Trophoblast cell (in vitro differentiated cells and primary cell): ENCODE data around the gene LOXL1.

Experiments used
- DNase-seq, 2 donors: peaks; one replicate each; pipeline ENCODE4 v3.0.0-alpha.2; 2016
- H2AFZ ChIP-seq: 2 replicates; pipeline ENCODE4 v1.6.1; 2013; ENCODE audit warnings: low read length, moderate library complexity, mild to moderate bottlenecking; ENCODE audit not compliant: insufficient read depth, poor library complexity
- H2AK5ac ChIP-seq: 2 replicates; pipeline ENCODE4 v1.6.1; 2013; ENCODE audit warnings: mild to moderate bottlenecking, low read length
- H2BK120ac ChIP-seq: 2 replicates; pipeline ENCODE4 v1.6.1; 2013; ENCODE audit warnings: low read length, mild to moderate bottlenecking, moderate library complexity; ENCODE audit not compliant: insufficient read depth, poor library complexity
- H2BK12ac ChIP-seq: 2 replicates; pipeline ENCODE4 v1.6.1; 2013; ENCODE audit warnings: mild to moderate bottlenecking, low read length, moderate library complexity
- H2BK5ac ChIP-seq: 2 replicates; pipeline ENCODE4 v1.6.1; 2013; ENCODE audit warnings: low read length, low read depth, moderate library complexity, mild to moderate bottlenecking; ENCODE audit not compliant: poor library complexity
- H3K14ac ChIP-seq: 2 replicates; pipeline ENCODE4 v1.6.1; 2013; ENCODE audit warnings: mild to moderate bottlenecking, low read length
- H3K18ac ChIP-seq: 2 replicates; pipeline ENCODE4 v1.6.1; 2013; ENCODE audit warnings: mild to moderate bottlenecking, low read length
- H3K23ac ChIP-seq: 2 replicates; pipeline ENCODE4 v1.6.1; 2013; ENCODE audit warnings: low read length
- H3K27ac ChIP-seq: 2 replicates; pipeline ENCODE4 v1.5.1; 2013; ENCODE audit warnings: low read depth, mild to moderate bottlenecking, inconsistent platforms, low read length, moderate library complexity
- H3K27me3 ChIP-seq: 2 replicates; pipeline ENCODE4 v1.6.1; 2013; ENCODE audit warnings: inconsistent platforms, mild to moderate bottlenecking, low read length, moderate library complexity; ENCODE audit not compliant: insufficient read depth
- H3K36me3 ChIP-seq, 2 experiments: 1 replicate in 1 of 2; 2 replicates in 1 of 2; pipeline ENCODE4 v1.6.1; 2013; ENCODE audit warnings: low read length in 2 of 2, mild to moderate bottlenecking in 2 of 2, moderate library complexity in 1 of 2; ENCODE audit not compliant: insufficient read depth in 2 of 2, control insufficient read depth in 1 of 2
- H3K4ac ChIP-seq: 2 replicates; pipeline ENCODE4 v1.6.1; 2013; ENCODE audit warnings: low read depth, mild to moderate bottlenecking, low read length, moderate library complexity
- H3K4me1 ChIP-seq, 2 experiments: 1 replicate in 1 of 2; 2 replicates in 1 of 2; pipeline ENCODE4 v1.6.1; 2013; ENCODE audit warnings: low read length in 2 of 2, mild to moderate bottlenecking in 2 of 2, moderate library complexity in 1 of 2; ENCODE audit not compliant: insufficient read depth in 2 of 2, control insufficient read depth in 1 of 2
- H3K4me2 ChIP-seq: 2 replicates; pipeline ENCODE4 v1.6.1; 2013; ENCODE audit warnings: inconsistent platforms, mild to moderate bottlenecking, low read length, moderate library complexity
- H3K4me3 ChIP-seq: 2 replicates; pipeline ENCODE4 v1.5.1; 2013; ENCODE audit warnings: mild to moderate bottlenecking, low read depth, low read length, inconsistent platforms
- H3K79me1 ChIP-seq: one replicate; pipeline ENCODE4 v1.6.1; 2013; ENCODE audit warnings: low read length
- H3K79me2 ChIP-seq: 2 replicates; pipeline ENCODE4 v1.6.1; 2013; ENCODE audit warnings: low read length, mild to moderate bottlenecking; ENCODE audit not compliant: control insufficient read depth, insufficient read depth, poor library complexity
- H3K9ac ChIP-seq: 2 replicates; pipeline ENCODE4 v1.6.1; 2013; ENCODE audit warnings: mild to moderate bottlenecking, low read length
- H3K9me3 ChIP-seq: 2 replicates; pipeline ENCODE4 v1.6.1; 2013; ENCODE audit warnings: low read depth, mild to moderate bottlenecking, control low read depth, inconsistent platforms, low read length; ENCODE audit not compliant: insufficient read depth
- H4K12ac ChIP-seq: 2 replicates; pipeline ENCODE4 v1.6.1; 2013; ENCODE audit warnings: low read depth, mild to moderate bottlenecking, low read length, moderate library complexity
- H4K8ac ChIP-seq: 2 replicates; pipeline ENCODE4 v1.6.1; 2013; ENCODE audit warnings: low read depth, mild to moderate bottlenecking, low read length, moderate library complexity
- H4K91ac ChIP-seq: one replicate; pipeline ENCODE4 v1.6.1; 2013; ENCODE audit warnings: low read depth, mild to moderate bottlenecking, low read length, moderate library complexity
- WGBS: extraction: QIAGEN DNeasy Blood & Tissue Kit; methylation state at CpG from one replicate; pipeline ENCODE4 v1.1.7; 2013; ENCODE audit warnings: missing lambda C conversion rate; ENCODE audit not compliant: insufficient read length, insufficient coverage; ENCODE audit errors: extremely low coverage; 5-methylcytosine and 5-hydroxymethylcytosine counted together

LOXL1 gene

GRCh38 chr15:73914145-73914544, 12.1 kb upstream of the LOXL1 start:
- H2BK12ac ChIP-seq, result no peak overlapping the region
- H3K4me1 ChIP-seq, result no peaks in the 10 kb centered on the region
- H3K14ac ChIP-seq, result no peak overlapping the region
- H3K18ac ChIP-seq, result no peak overlapping the region
- H3K4me2 ChIP-seq, result no peak overlapping the region
- H2BK120ac ChIP-seq, result no peak overlapping the region
- H3K9ac ChIP-seq, result no peak overlapping the region
- no peak overlapping the region for H4K12ac ChIP-seq
- no peaks in the 10 kb centered on the region for H3K79me2 ChIP-seq
- no peak overlapping the region for H3K23ac ChIP-seq
- no peak overlapping the region for H3K4ac ChIP-seq
- H3K27ac ChIP-seq, result no peak overlapping the region
- H4K91ac ChIP-seq, result no peak overlapping the region
- no peaks in the 10 kb centered on the region for H3K27me3 ChIP-seq
- H3K4me3 ChIP-seq, result no peak overlapping the region
- DNase-seq, result no peak
- no peaks in the 10 kb centered on the region for H3K36me3 ChIP-seq
- no peaks in the 10 kb centered on the region for H3K79me1 ChIP-seq
- no peak overlapping the region for H2BK5ac ChIP-seq
- peaks cover 2% of the 10 kb centered on the region for H3K9me3 ChIP-seq
- H2AFZ ChIP-seq, result no peak overlapping the region
- H4K8ac ChIP-seq, result no peak overlapping the region
- WGBS, result no CpG with 5 or more reads among the region's 3 CpGs
- H2AK5ac ChIP-seq, result no peak overlapping the region

GRCh38 chr15:73915082-73915481, 11.2 kb upstream of the LOXL1 start:
- peaks cover 2% of the 10 kb centered on the region for H3K9me3 ChIP-seq
- no peak overlapping the region for H2BK120ac ChIP-seq
- WGBS, result no CpG with 5 or more reads among the region's 2 CpGs
- H3K79me2 ChIP-seq, result no peaks in the 10 kb centered on the region
- no peak for DNase-seq
- H3K4me2 ChIP-seq, result no peak overlapping the region
- H4K91ac ChIP-seq, result no peak overlapping the region
- no peak overlapping the region for H3K4ac ChIP-seq
- H3K18ac ChIP-seq, result no peak overlapping the region
- H3K79me1 ChIP-seq, result no peaks in the 10 kb centered on the region
- H3K14ac ChIP-seq, result no peak overlapping the region
- no peaks in the 10 kb centered on the region for H3K27me3 ChIP-seq
- no peak overlapping the region for H2AFZ ChIP-seq
- no peak overlapping the region for H2AK5ac ChIP-seq
- no peak overlapping the region for H3K9ac ChIP-seq
- H2BK12ac ChIP-seq, result no peak overlapping the region
- H3K4me3 ChIP-seq, result no peak overlapping the region
- H3K23ac ChIP-seq, result no peak overlapping the region
- no peak overlapping the region for H4K12ac ChIP-seq
- no peak overlapping the region for H3K27ac ChIP-seq
- H3K4me1 ChIP-seq, result no peaks in the 10 kb centered on the region
- H4K8ac ChIP-seq, result no peak overlapping the region
- H2BK5ac ChIP-seq, result no peak overlapping the region
- no peaks in the 10 kb centered on the region for H3K36me3 ChIP-seq

GRCh38 chr15:73918784-73919183, 7.5 kb upstream of the LOXL1 start:
- Histone ChIP-seq H4K91ac (no peak overlapping the region), H2AK5ac (no peak overlapping the region), H3K27ac (no peak overlapping the region), H3K23ac (no peak overlapping the region), H3K9ac (no peak overlapping the region), H3K14ac (no peak overlapping the region), H2BK12ac (no peak overlapping the region), H2BK5ac (no peak overlapping the region), H3K9me3 (peaks cover 2% of the 10 kb centered on the region), H3K4me3 (no peak overlapping the region), H3K4me2 (no peak overlapping the region), H3K79me1 (no peaks in the 10 kb centered on the region), H3K4ac (no peak overlapping the region), H3K18ac (no peak overlapping the region), H3K36me3 (no peaks in the 10 kb centered on the region), H2AFZ (no peak overlapping the region), H2BK120ac (no peak overlapping the region), H3K27me3 (no peaks in the 10 kb centered on the region), H3K79me2 (no peaks in the 10 kb centered on the region), H3K4me1 (peaks cover 12 to 16% of the 10 kb centered on the region in 2 experiments), H4K12ac (no peak overlapping the region), H4K8ac (no peak overlapping the region)
- peak in 1 of 2 donors; percentile 37 for DNase-seq
- WGBS, result no CpG with 5 or more reads among the region's 3 CpGs

GRCh38 chr15:73919706-73920105, 6.6 kb upstream of the LOXL1 start:
- peaks cover 16 to 23% of the 10 kb centered on the region in 2 experiments for H3K4me1 ChIP-seq
- H3K27ac ChIP-seq, result no peak overlapping the region
- H4K8ac ChIP-seq, result no peak overlapping the region
- no peak overlapping the region for H4K91ac ChIP-seq
- H3K4me3 ChIP-seq, result no peak overlapping the region
- H2BK5ac ChIP-seq, result no peak overlapping the region
- H2BK12ac ChIP-seq, result no peak overlapping the region
- WGBS, result no CpG with 5 or more reads among the region's 6 CpGs
- no peaks in the 10 kb centered on the region for H3K79me2 ChIP-seq
- no peak for DNase-seq
- no peaks in the 10 kb centered on the region for H3K79me1 ChIP-seq
- H4K12ac ChIP-seq, result no peak overlapping the region
- H2AFZ ChIP-seq, result no peak overlapping the region
- H3K27me3 ChIP-seq, result no peaks in the 10 kb centered on the region
- no peak overlapping the region for H3K14ac ChIP-seq
- no peak overlapping the region for H2AK5ac ChIP-seq
- no peaks in the 10 kb centered on the region for H3K36me3 ChIP-seq
- H3K9me3 ChIP-seq, result peaks cover 2% of the 10 kb centered on the region
- no peak overlapping the region for H3K4ac ChIP-seq
- no peak overlapping the region for H2BK120ac ChIP-seq
- H3K9ac ChIP-seq, result no peak overlapping the region
- H3K23ac ChIP-seq, result no peak overlapping the region
- no peak overlapping the region for H3K4me2 ChIP-seq
- no peak overlapping the region for H3K18ac ChIP-seq
